HUDEP-2 (cell line): Measurements from ENCODE around the gene ZFP90.

Experiments used
- DNase-seq, 76 experiments: peaks; one replicate each; lab custom pipeline; 2025; ENCODE audit not compliant: unreplicated experiment in 76 of 76; lab: John Stamatoyannopoulos, UW

Gene ZFP90

GRCh38 chr16:68575082-68575481, 36.0 kb downstream of the ZFP90 start:
- DNase-seq = no peak

DNA sequence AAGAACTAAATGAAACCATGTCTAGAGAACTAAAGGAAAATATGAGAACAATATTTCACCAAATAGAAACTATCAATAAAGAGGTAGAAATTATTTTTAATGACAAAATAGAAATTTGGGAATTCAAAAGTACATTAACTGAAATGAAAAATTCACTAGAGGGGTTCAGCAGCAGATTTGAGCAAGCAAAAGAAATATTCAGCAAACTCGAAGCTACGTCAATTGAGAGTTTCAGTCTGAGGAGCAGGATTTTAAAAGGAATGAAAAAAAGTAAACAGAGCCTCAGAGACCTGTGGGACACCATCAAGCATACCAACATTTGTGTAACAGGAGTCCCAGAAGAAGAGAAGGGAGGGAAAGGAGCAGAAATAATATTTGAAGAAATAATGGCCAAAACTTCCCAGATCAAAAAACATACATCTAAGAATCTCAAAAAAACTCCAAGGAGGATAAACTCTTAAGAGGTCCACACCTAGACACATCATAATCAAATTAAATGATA, 38.3 kb downstream of the ZFP90 start:
- DNase-seq = no peak

DNA sequence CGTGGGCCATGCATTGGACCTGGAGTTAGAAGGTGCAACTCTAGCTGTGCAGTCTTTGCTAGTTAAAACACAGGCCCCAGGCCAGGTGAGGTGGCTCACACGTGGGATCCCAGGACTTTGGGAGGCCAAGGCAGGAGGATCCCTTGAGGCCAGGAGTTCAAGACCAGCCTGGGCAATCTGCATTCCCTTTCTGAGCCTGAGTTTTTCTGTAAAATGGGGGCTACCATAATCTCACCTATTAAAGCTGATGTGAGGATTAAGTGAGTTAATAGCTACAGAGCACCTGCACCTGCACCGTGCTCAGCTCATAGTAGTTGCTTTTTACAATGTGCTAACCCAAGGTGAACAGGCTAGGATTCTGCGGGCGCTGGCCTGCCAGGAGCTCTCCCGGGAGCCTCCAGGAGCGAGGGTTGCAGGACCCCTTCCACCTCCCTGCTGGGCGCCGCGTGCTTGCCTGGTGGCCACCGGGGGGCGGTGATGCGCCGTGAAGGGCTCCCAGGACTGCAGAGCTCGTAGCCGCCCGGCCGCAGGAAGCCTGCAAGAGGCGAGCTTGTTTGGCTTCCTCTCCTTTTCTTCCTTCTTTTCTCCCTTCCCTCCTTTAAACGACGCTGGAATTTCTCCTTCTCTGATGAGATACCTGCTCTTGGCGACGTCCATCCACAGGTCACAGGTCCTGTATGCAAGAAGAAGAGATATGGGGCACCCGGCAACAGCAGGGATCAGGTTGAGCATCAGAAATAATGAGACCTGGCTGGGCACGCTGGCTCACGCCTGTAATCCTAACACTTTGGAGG, 51.3 kb downstream of the ZFP90 start:
- DNase-seq = peak in 41 of 76 experiments; percentile 1 to 62 (median 15)

- DNase-seq = peak in 10 of 76 experiments; percentile 3 to 24 (median 8)
These were observed 53.6 kb downstream of the ZFP90 start for GRCh38 chr16:68592466-68593337.

DNA sequence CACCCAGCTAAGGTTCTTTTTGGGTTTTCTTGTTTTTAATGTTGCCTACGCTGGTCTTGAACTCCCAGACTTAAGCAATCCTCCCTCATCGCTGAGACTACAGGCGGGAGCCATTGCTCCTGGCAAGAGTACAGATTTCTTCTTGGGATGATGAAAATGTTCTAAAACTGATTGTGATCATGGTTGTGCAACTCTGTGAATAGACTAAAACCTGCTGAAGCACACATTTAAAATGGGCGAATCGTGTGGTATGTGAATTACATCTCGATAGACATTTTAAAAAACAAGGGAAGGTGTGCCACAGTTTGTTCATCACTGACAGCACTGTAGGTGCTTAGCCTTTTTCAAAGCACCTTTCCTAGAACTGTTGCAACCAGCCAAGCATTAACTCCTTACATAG, 57.2 kb downstream of the ZFP90 start:
- DNase-seq = no peak

DNA sequence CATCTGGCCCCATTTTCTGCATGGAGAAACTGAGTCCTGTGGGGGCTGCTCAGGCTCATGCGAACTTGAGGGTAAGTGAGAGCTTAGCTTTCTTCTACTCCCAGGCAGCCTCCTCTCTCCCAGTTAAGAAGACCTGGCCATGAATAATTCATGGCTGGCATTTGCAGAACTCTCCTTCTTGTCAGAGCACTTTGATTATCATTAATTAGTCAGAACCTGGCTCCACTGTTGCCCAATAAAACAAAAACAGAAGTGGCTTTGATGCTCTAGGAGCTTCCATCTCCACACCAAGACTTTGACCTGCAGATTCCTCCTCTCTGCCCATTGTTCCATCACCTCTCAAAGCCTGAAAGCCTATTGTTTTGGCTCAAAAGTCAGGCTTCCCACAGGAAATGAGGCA, 60.5 kb downstream of the ZFP90 start:
- no peak for DNase-seq

DNA sequence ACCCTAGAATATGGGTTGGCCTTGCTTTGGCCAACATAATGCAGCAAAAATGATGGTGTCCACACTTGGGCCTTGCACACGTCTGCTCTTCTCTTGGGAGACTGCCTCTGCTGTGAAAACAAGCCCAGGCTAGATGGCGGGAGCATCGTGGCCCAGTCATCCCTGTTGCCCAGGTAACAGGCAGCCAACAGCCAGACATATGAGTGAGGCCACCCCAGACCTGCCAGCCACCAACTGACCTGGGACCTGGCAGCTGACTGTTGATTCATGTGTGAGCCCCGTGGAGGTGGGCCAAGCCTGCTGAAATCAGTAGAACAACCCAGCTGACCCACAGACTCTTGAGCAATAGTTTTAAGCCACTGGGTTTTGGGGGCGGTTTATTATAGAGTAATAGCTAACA, 66.7 kb downstream of the ZFP90 start:
- no peak for DNase-seq

DNA sequence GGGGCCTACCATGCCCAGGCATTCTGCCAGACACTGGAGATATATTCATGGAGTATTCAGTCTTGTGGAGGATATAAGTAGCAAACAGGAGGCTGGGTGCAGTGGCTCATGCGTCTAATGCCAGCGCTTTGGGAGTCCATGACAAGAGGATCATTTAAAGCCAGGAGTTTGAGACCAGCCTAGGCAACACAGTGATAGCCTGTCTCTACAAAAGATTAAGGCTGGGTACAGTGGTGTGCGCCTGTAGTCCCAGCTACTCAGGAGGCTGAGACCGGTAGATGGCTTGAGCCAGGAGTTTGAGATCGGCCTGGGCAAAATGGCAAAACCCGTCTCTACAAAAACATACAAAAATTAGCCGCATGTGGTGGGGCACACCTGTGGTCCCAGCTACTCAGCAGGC, 68.4 kb downstream of the ZFP90 start:
- DNase-seq = peak in 1 of 76 experiments; percentile 2

GRCh38 chr16:68608330-68608729, 69.2 kb downstream of the ZFP90 start:
- DNase-seq = no peak

DNA sequence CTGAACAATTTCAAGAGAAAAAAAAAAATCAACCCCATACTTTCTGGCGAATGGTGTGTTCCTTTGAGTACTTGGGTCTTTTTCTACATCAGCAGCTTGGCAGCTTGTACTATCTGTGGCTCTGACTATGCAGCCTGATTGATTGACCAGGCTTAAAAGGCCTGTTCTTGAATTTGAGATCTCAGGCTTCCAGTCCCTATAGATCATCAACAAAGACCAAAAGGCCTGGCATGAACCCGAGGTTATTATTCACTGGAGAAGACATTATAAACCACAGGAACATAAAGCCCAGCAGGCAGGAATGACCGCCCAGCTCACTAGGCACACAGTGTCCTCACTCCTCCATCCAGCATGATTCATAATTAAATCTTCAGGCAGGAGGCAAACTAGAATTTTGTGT, 73.9 kb downstream of the ZFP90 start:
- no peak for DNase-seq

DNA sequence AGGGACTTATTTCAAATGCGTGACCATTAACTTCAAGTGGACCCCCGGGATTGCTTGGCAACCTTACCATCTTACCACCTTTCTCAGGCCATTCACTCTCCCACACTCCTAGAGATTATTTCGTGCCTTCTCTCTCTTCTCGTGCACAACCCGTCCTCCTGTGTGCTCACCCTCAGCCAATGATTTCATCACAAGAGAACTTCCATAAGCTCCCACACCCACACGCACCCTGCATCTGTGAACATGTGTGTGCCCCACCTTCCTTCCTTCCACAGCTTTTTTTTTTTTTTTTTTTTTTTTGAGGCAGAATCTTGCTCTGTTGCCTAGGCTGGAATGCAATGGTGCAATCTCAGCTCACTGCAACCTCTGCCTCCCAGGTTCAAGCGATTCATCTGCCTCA, 78.6 kb downstream of the ZFP90 start:
- DNase-seq = no peak
